Measurements from ENCODE around the gene EXD3. TPM values are rescaled to one million over a fixed set of nuclear protein-coding genes. Genes with fewer than 3 reads are reported as not detected.

EXD3 gene
- total and polyA plus RNA-seq, 2 of the 13 experiments (the other 11 are each of a cell fraction or from before 2014, with no cell fraction given): 2.7 to 4.8 TPM

- 0 out of 2 replicates have a peak overlapping the region, but pooled peaks have one; percentile 22 for H3K9ac ChIP-seq (ENCODE audit: insufficient read depth, low read depth, low read length)
- ATAC-seq (no peak), FAIRE-seq (no peak), DNase-seq (ENCODE audit: low spot score) (no peak)
- H3K9me3 ChIP-seq (ENCODE audit: low read length): no peaks in the 10 kb centered on the region
- 21% methylated on average over 13 of the region's 83 CpGs for WGBS (ENCODE audit: low lambda C conversion rate)
- intact Hi-C loops (cut with micrococcal nuclease; ENCODE audit: unreplicated experiment) (no loop called here), in situ Hi-C loops (cut with HindIII; ENCODE audit: extremely low pct_ligation_motif_present, low pct_unique_long_range_greater_than_20kb) (no loop called here)
- POLR2A ChIA-PET: no interaction called here
- H3K27ac ChIP-seq (ENCODE audit: extremely low read length, insufficient read depth, low read length): no peak overlapping the region
- H3K27me3 ChIP-seq (ENCODE audit: control insufficient read depth in 1 of 2, insufficient read depth in 2 of 2, low read length in 2 of 2): peaks cover 20 to 70% of the 10 kb centered on the region in 2 experiments
- no peaks in the 10 kb centered on the region for H3K79me2 ChIP-seq (ENCODE audit: insufficient read depth, low read length)
- peaks cover 44% of the 10 kb centered on the region for H3K4me1 ChIP-seq (ENCODE audit: insufficient read depth, low read length)
- H4K20me1 ChIP-seq (ENCODE audit: insufficient read depth, low read length): peaks cover 4% of the 10 kb centered on the region; the same call in 1 of the 2 replicates
- H3K4me2 ChIP-seq (ENCODE audit: low read depth, low read length): peak overlapping the region; percentile 12; the same call in 1 of the 2 replicates
- H3K36me3 ChIP-seq (replicated peaks in 1 of 2; ENCODE audit: control insufficient read depth in 1 of 2, insufficient read depth in 2 of 2, low read length in 2 of 2): no peaks in the 10 kb centered on the region
- CTCF ChIA-PET (ENCODE audit: low intra/inter-chr PET ratio, low total read pairs): no interaction called here
- H2AFZ ChIP-seq (ENCODE audit: low read length): no peak overlapping the region
- peak overlapping the region in 1 of 3 experiments; percentile 16; a peak in 2 of 6 replicates for H3K4me3 ChIP-seq (replicated peaks in 1 of 3; ENCODE audit: insufficient read depth in 1 of 3, low read depth in 2 of 3, low read length in 3 of 3)
- no TSS peak for BruUV-seq (replicated peaks)
- TF ChIP-seq GTF2F1 (IDR thresholded peaks at IDR 0.05; ENCODE audit: low read length): no peak
- TF ChIP-seq HNRNPL (IDR thresholded peaks at IDR 0.05; ENCODE audit: low read depth, low read length): no peak
- TF ChIP-seq, protein P1, sequence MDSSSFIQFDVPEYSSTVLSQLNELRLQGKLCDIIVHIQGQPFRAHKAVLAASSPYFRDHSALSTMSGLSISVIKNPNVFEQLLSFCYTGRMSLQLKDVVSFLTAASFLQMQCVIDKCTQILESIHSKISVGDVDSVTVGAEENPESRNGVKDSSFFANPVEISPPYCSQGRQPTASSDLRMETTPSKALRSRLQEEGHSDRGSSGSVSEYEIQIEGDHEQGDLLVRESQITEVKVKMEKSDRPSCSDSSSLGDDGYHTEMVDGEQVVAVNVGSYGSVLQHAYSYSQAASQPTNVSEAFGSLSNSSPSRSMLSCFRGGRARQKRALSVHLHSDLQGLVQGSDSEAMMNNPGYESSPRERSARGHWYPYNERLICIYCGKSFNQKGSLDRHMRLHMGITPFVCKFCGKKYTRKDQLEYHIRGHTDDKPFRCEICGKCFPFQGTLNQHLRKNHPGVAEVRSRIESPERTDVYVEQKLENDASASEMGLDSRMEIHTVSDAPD (CRISPR knock-in tag; IDR thresholded peaks at IDR 0.05): no peak
- TF ChIP-seq HNRNPK (IDR thresholded peaks at IDR 0.05; ENCODE audit: low read depth, low read length, poor library complexity, severe bottlenecking): no peak
- no peak for TF ChIP-seq ZKSCAN5 (CRISPR knock-in tag; IDR thresholded peaks at IDR 0.05)
- TF ChIP-seq MIXL1 (CRISPR knock-in tag; IDR thresholded peaks at IDR 0.05): no peak
- TF ChIP-seq YEATS4 (CRISPR knock-in tag; IDR thresholded peaks at IDR 0.05; ENCODE audit: borderline replicate concordance): 0 out of 2 replicates have a peak, but pooled peaks have one; percentile 37
- TF ChIP-seq AGO2 (optimal IDR thresholded peaks at IDR 0.05; ENCODE audit: low read depth, low read length): peak; percentile 17
- no peak for TF ChIP-seq CCAR2 (optimal IDR thresholded peaks at IDR 0.05; ENCODE audit: low read depth, low read length)
- TF ChIP-seq ZNF781 (CRISPR knock-in tag; IDR thresholded peaks at IDR 0.05; ENCODE audit: borderline replicate concordance, not compliant biosample characterization): no peak
- TF ChIP-seq ZNF768 (CRISPR knock-in tag; IDR thresholded peaks at IDR 0.05): peak; percentile 23; the same call in 1 of the 2 replicates
- TF ChIP-seq, protein P2, sequence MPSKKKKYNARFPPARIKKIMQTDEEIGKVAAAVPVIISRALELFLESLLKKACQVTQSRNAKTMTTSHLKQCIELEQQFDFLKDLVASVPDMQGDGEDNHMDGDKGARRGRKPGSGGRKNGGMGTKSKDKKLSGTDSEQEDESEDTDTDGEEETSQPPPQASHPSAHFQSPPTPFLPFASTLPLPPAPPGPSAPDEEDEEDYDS (CRISPR knock-in tag; IDR thresholded peaks at IDR 0.05): no peak
- TF ChIP-seq ZNF674 (CRISPR knock-in tag; IDR thresholded peaks at IDR 0.05; ENCODE audit: low read depth): no peak
- TF ChIP-seq, protein P3, sequence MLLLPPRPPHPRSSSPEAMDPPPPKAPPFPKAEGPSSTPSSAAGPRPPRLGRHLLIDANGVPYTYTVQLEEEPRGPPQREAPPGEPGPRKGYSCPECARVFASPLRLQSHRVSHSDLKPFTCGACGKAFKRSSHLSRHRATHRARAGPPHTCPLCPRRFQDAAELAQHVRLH (CRISPR knock-in tag; IDR thresholded peaks at IDR 0.05; ENCODE audit: borderline replicate concordance, low read depth): no peak
- TF ChIP-seq TAF15 (IDR thresholded peaks at IDR 0.05; ENCODE audit: low read depth, low read length, poor library complexity, severe bottlenecking): no peak
- TF ChIP-seq EED (CRISPR knock-in tag; IDR thresholded peaks at IDR 0.05): 0 out of 2 replicates have a peak, but pooled peaks have one; percentile 48
- no peak for TF ChIP-seq ATF1 (CRISPR knock-in tag; IDR thresholded peaks at IDR 0.05)
- TF ChIP-seq GTF3A (CRISPR knock-in tag; conservative IDR thresholded peaks at IDR 0.05): no peak
- TF ChIP-seq RBM39 (IDR thresholded peaks at IDR 0.05; ENCODE audit: low read depth, low read length, poor library complexity, severe bottlenecking): no peak
- peak; percentile 59; the same call in 1 of the 2 replicates for TF ChIP-seq ZSCAN25 (CRISPR knock-in tag; IDR thresholded peaks at IDR 0.05)
- TF ChIP-seq ZNF766 (CRISPR knock-in tag; IDR thresholded peaks at IDR 0.05; ENCODE audit: borderline replicate concordance): no peak
- TF ChIP-seq ZNF331 (CRISPR knock-in tag; IDR thresholded peaks at IDR 0.05): no peak
- TF ChIP-seq ZMYM2 (CRISPR knock-in tag; IDR thresholded peaks at IDR 0.05): no peak
These were observed 106.7 kb downstream of the EXD3 start for GRCh38 chr9:137316012-137316981.
